ENCODE data around the gene UFSP2.

The UFSP2 gene

DNA sequence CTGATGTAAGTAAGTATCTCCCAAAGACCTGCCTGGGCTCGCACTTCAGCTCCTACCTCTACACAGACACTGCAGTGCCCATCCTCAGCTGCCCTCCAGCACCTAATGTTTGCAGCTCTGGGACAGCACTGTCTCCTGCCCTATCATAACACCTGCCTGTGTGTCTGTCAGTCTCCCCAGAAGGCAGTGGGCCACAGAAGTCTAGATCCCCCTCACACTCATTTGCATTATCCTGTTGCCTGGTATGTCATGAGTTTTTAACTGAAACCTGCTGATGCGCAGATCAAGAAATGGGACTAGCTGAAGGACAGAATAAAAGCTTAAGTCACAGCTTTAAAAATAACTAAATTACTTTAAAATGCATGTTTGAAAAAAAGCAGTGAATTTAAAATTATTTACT is 73.0 kb downstream of the UFSP2 start:
- DNase-seq (ENCODE audit: low read depth in 2 of 2): no peak

DNA sequence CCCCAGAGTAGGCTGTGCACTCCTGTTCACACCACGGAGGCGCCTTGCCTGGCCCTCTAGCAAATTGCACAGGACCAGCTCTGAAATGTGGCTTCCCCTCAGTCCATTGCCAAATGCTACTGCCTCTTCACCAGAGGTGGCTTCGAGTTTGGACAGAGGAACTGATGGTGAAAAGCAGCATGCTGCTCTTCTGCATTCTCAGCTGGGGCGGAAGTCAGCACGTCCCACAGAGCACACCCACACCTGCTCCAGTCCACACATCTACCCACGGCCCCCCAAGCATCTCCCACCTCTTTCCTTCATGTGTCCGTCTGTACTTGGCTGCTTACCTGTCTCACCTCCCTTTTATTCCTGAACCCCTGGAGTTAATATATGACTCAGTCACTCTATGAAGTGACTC is 73.6 kb downstream of the UFSP2 start:
- no peak for DNase-seq (ENCODE audit: low read depth in 2 of 2)

DNA sequence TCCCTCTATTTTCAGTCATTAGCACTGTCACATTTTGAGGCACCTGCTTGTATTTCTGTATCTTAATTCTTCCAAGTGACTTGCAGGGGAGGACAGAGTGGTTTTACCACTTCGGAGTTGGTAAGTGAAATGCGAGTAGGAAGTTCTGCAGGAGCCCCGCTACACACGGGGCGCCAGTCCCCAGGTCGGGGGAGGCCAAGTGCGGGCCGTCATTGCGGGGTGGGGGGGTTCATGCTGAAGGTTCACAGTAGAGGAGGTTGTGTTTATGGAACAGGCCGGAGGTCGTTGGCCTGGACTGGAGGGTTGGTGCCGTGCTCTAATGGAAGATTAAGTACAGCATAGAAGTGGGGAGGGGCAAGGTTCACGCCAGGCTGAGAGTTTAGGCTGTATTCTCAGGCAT is 74.1 kb downstream of the UFSP2 start:
- DNase-seq (ENCODE audit: low read depth in 2 of 2): no peak
